ENCODE measurements around the gene BSPH1.

- no peak for TF ChIP-seq CTCF (IDR thresholded peaks at IDR 0.05; ENCODE audit: low read depth, low read length)
- TF ChIP-seq EZH2phosphoT487 (IDR thresholded peaks at IDR 0.05; ENCODE audit: low read depth), result no peak
Observed at GRCh38 chr19:48004236-48004635, 12.3 kb upstream of the BSPH1 start.

All from OCI-LY3 (cell line).